ENCODE results near the gene THAP3.

THAP3 gene

GRCh38 chr1:6584126-6585080 lies 40.3 kb upstream of the THAP3 start:
- Histone ChIP-seq H3K4me3 (ENCODE audit: insufficient read depth, low read depth, low read length) (no peak overlapping the region), H3K27ac (ENCODE audit: insufficient read depth, low read depth, low read length, poor library complexity, severe bottlenecking) (no peak overlapping the region), H3K4me1 (ENCODE audit: control insufficient read depth, insufficient read depth, low read length) (peaks cover 11% of the 10 kb centered on the region), H3K36me3 (ENCODE audit: control insufficient read depth, insufficient read depth, low read length) (peaks cover 14% of the 10 kb centered on the region), H3K27me3 (ENCODE audit: control insufficient read depth, insufficient read depth, low read length, poor library complexity, severe bottlenecking) (no peaks in the 10 kb centered on the region), H3K9me3 (ENCODE audit: control insufficient read depth, low read length) (no peaks in the 10 kb centered on the region)
- WGBS, 2 experiments, result 86 to 91% methylated on average over 21 of the region's 21 CpGs

- H3K27me3 ChIP-seq (ENCODE audit: control insufficient read depth, insufficient read depth, low read length, poor library complexity, severe bottlenecking), result no peaks in the 10 kb centered on the region
- peaks cover 16% of the 10 kb centered on the region for H3K36me3 ChIP-seq (ENCODE audit: control insufficient read depth, insufficient read depth, low read length)
- H3K4me3 ChIP-seq (ENCODE audit: insufficient read depth, low read depth, low read length), result no peak overlapping the region
- H3K9me3 ChIP-seq (ENCODE audit: control insufficient read depth, low read length), result no peaks in the 10 kb centered on the region
- no peak overlapping the region for H3K27ac ChIP-seq (ENCODE audit: insufficient read depth, low read depth, low read length, poor library complexity, severe bottlenecking)
- H3K4me1 ChIP-seq (ENCODE audit: control insufficient read depth, insufficient read depth, low read length), result peaks cover 9% of the 10 kb centered on the region
- WGBS, 2 experiments, result 88 to 89% methylated on average over 12 of the region's 12 CpGs
These were observed 39.5 kb upstream of the THAP3 start for GRCh38 chr1:6585081-6585722.

GRCh38 chr1:6585841-6586240 lies 38.8 kb upstream of the THAP3 start:
- WGBS, 2 experiments, result 92% methylated on average over 7 of the region's 7 CpGs
- Histone ChIP-seq H3K27ac (ENCODE audit: insufficient read depth, low read depth, low read length, poor library complexity, severe bottlenecking) (no peak overlapping the region), H3K27me3 (ENCODE audit: control insufficient read depth, insufficient read depth, low read length, poor library complexity, severe bottlenecking) (no peaks in the 10 kb centered on the region), H3K9me3 (ENCODE audit: control insufficient read depth, low read length) (no peaks in the 10 kb centered on the region), H3K36me3 (ENCODE audit: control insufficient read depth, insufficient read depth, low read length) (peaks cover 18% of the 10 kb centered on the region), H3K4me1 (ENCODE audit: control insufficient read depth, insufficient read depth, low read length) (peaks cover 2% of the 10 kb centered on the region), H3K4me3 (ENCODE audit: insufficient read depth, low read depth, low read length) (no peak overlapping the region)

GRCh38 chr1:6586404-6586816 lies 38.3 kb upstream of the THAP3 start:
- H3K27me3 ChIP-seq (ENCODE audit: control insufficient read depth, insufficient read depth, low read length, poor library complexity, severe bottlenecking), result no peaks in the 10 kb centered on the region
- peaks cover 18% of the 10 kb centered on the region for H3K36me3 ChIP-seq (ENCODE audit: control insufficient read depth, insufficient read depth, low read length)
- no peaks in the 10 kb centered on the region for H3K9me3 ChIP-seq (ENCODE audit: control insufficient read depth, low read length)
- 94 to 95% methylated on average over 11 of the region's 11 CpGs for WGBS, 2 experiments
- no peak overlapping the region for H3K27ac ChIP-seq (ENCODE audit: insufficient read depth, low read depth, low read length, poor library complexity, severe bottlenecking)
- H3K4me1 ChIP-seq (ENCODE audit: control insufficient read depth, insufficient read depth, low read length), result no peaks in the 10 kb centered on the region
- H3K4me3 ChIP-seq (ENCODE audit: insufficient read depth, low read depth, low read length), result no peak overlapping the region

- H3K9me3 ChIP-seq (ENCODE audit: control insufficient read depth, low read length), result no peaks in the 10 kb centered on the region
- no peak overlapping the region for H3K4me3 ChIP-seq (ENCODE audit: insufficient read depth, low read depth, low read length)
- H3K27ac ChIP-seq (ENCODE audit: insufficient read depth, low read depth, low read length, poor library complexity, severe bottlenecking), result no peak overlapping the region
- 94 to 96% methylated on average over 13 of the region's 13 CpGs for WGBS, 2 experiments
- no peaks in the 10 kb centered on the region for H3K27me3 ChIP-seq (ENCODE audit: control insufficient read depth, insufficient read depth, low read length, poor library complexity, severe bottlenecking)
- peaks cover 18% of the 10 kb centered on the region for H3K36me3 ChIP-seq (ENCODE audit: control insufficient read depth, insufficient read depth, low read length)
- no peaks in the 10 kb centered on the region for H3K4me1 ChIP-seq (ENCODE audit: control insufficient read depth, insufficient read depth, low read length)
These were observed 37.2 kb upstream of the THAP3 start for GRCh38 chr1:6587261-6588005.

GRCh38 chr1:6588128-6588892 lies 36.4 kb upstream of the THAP3 start:
- H3K27ac ChIP-seq (ENCODE audit: insufficient read depth, low read depth, low read length, poor library complexity, severe bottlenecking), result no peak overlapping the region
- H3K9me3 ChIP-seq (ENCODE audit: control insufficient read depth, low read length), result no peaks in the 10 kb centered on the region
- no peaks in the 10 kb centered on the region for H3K27me3 ChIP-seq (ENCODE audit: control insufficient read depth, insufficient read depth, low read length, poor library complexity, severe bottlenecking)
- H3K4me1 ChIP-seq (ENCODE audit: control insufficient read depth, insufficient read depth, low read length), result no peaks in the 10 kb centered on the region
- H3K4me3 ChIP-seq (ENCODE audit: insufficient read depth, low read depth, low read length), result no peak overlapping the region
- peaks cover 18% of the 10 kb centered on the region for H3K36me3 ChIP-seq (ENCODE audit: control insufficient read depth, insufficient read depth, low read length)
- 93 to 95% methylated on average over 25 of the region's 25 CpGs for WGBS, 2 experiments

GRCh38 chr1:6588893-6589520 lies 35.7 kb upstream of the THAP3 start:
- peaks cover 20% of the 10 kb centered on the region for H3K36me3 ChIP-seq (ENCODE audit: control insufficient read depth, insufficient read depth, low read length)

GRCh38 chr1:6590046-6590445 lies 34.6 kb upstream of the THAP3 start:
- Histone ChIP-seq H3K4me3 (ENCODE audit: insufficient read depth, low read depth, low read length) (no peak overlapping the region), H3K36me3 (ENCODE audit: control insufficient read depth, insufficient read depth, low read length) (peaks cover 20% of the 10 kb centered on the region), H3K4me1 (ENCODE audit: control insufficient read depth, insufficient read depth, low read length) (no peaks in the 10 kb centered on the region), H3K9me3 (ENCODE audit: control insufficient read depth, low read length) (no peaks in the 10 kb centered on the region), H3K27me3 (ENCODE audit: control insufficient read depth, insufficient read depth, low read length, poor library complexity, severe bottlenecking) (no peaks in the 10 kb centered on the region), H3K27ac (ENCODE audit: insufficient read depth, low read depth, low read length, poor library complexity, severe bottlenecking) (no peak overlapping the region)
- WGBS, 2 experiments, result 94 to 95% methylated on average over 7 of the region's 7 CpGs

More at GRCh38 chr1:6588893-6589520, 35.7 kb upstream of the THAP3 start:
- Histone ChIP-seq H3K9me3 (ENCODE audit: control insufficient read depth, low read length) (no peaks in the 10 kb centered on the region), H3K27me3 (ENCODE audit: control insufficient read depth, insufficient read depth, low read length, poor library complexity, severe bottlenecking) (no peaks in the 10 kb centered on the region), H3K4me3 (ENCODE audit: insufficient read depth, low read depth, low read length) (no peak overlapping the region), H3K4me1 (ENCODE audit: control insufficient read depth, insufficient read depth, low read length) (no peaks in the 10 kb centered on the region), H3K27ac (ENCODE audit: insufficient read depth, low read depth, low read length, poor library complexity, severe bottlenecking) (no peak overlapping the region)
- WGBS, 2 experiments, result 93 to 95% methylated on average over 24 of the region's 24 CpGs

- Histone ChIP-seq H3K27ac (ENCODE audit: insufficient read depth, low read depth, low read length, poor library complexity, severe bottlenecking) (no peak overlapping the region), H3K9me3 (ENCODE audit: control insufficient read depth, low read length) (no peaks in the 10 kb centered on the region), H3K27me3 (ENCODE audit: control insufficient read depth, insufficient read depth, low read length, poor library complexity, severe bottlenecking) (no peaks in the 10 kb centered on the region), H3K4me3 (ENCODE audit: insufficient read depth, low read depth, low read length) (no peak overlapping the region), H3K4me1 (ENCODE audit: control insufficient read depth, insufficient read depth, low read length) (no peaks in the 10 kb centered on the region), H3K36me3 (ENCODE audit: control insufficient read depth, insufficient read depth, low read length) (peaks cover 20% of the 10 kb centered on the region)
- WGBS, 2 experiments, result 94% methylated on average over 13 of the region's 13 CpGs
These were observed 33.4 kb upstream of the THAP3 start for GRCh38 chr1:6591222-6591621.
